WERI-Rb-1 (cell line): ENCODE data around the gene TRPM3.

Experiments used
- DNase-seq: peaks from one replicate; pipeline ENCODE4 v3.0.0-alpha.2; 2020
- H3K27ac ChIP-seq: fragments of 250-450 bp; sonication (Bioruptor Pico); 2 replicates; pipeline ENCODE4 v1.5.1; 2020; ENCODE audit warnings: mild to moderate bottlenecking, moderate library complexity
- H3K27me3 ChIP-seq: fragments of 250-450 bp; sonication (Bioruptor Pico); 2 replicates; pipeline ENCODE4 v1.5.1; 2021; ENCODE audit warnings: mild to moderate bottlenecking, low read depth, moderate library complexity; ENCODE audit not compliant: insufficient read depth, severe bottlenecking
- H3K36me3 ChIP-seq: fragments of 250-450 bp; sonication (Bioruptor Pico); 2 replicates; pipeline ENCODE4 v1.5.1; 2020; ENCODE audit warnings: mild to moderate bottlenecking, moderate library complexity
- H3K4me3 ChIP-seq: 2 replicates; pipeline ENCODE4 v1.5.1; 2011; ENCODE audit warnings: low read depth, mild to moderate bottlenecking, control low read depth, low read length
- H3K9me3 ChIP-seq: fragments of 250-450 bp; sonication (Bioruptor Pico); 2 replicates; pipeline ENCODE4 v1.5.1; 2021; ENCODE audit warnings: mild to moderate bottlenecking, moderate library complexity; ENCODE audit not compliant: severe bottlenecking
- TF ChIP-seq, protein P1 (sequence below): IDR thresholded peaks from 2 replicates; pipeline ENCODE4 v1.5.1; 2011; ENCODE audit warnings: low read depth, mild to moderate bottlenecking, control low read depth, inconsistent platforms, low read length

The TRPM3 gene

DNA sequence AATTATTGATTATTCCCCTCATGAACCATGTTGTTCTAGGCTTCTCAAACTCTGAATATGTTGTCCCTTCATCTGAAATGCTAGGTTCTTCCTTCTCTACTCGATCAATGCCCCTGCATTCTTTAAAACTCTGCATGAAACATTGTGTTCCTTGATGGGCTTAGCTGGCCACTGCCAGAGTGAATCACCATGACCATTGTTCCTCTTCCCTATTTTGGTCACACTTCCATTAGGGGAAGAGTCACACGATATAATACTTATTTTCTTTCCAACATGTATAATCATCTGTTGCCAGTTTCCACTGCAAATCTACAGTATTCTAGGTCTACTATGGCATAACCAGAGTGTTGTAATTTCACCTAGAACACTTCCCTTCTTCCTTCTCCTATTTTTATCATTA is 247.9 kb downstream of the TRPM3 start:
- H3K27ac ChIP-seq = no peak overlapping the region
- peaks cover 2% of the 10 kb centered on the region for H3K9me3 ChIP-seq
- H3K27me3 ChIP-seq = no peaks in the 10 kb centered on the region
- H3K36me3 ChIP-seq = no peaks in the 10 kb centered on the region
- DNase-seq = no peak
- TF ChIP-seq, protein P1, sequence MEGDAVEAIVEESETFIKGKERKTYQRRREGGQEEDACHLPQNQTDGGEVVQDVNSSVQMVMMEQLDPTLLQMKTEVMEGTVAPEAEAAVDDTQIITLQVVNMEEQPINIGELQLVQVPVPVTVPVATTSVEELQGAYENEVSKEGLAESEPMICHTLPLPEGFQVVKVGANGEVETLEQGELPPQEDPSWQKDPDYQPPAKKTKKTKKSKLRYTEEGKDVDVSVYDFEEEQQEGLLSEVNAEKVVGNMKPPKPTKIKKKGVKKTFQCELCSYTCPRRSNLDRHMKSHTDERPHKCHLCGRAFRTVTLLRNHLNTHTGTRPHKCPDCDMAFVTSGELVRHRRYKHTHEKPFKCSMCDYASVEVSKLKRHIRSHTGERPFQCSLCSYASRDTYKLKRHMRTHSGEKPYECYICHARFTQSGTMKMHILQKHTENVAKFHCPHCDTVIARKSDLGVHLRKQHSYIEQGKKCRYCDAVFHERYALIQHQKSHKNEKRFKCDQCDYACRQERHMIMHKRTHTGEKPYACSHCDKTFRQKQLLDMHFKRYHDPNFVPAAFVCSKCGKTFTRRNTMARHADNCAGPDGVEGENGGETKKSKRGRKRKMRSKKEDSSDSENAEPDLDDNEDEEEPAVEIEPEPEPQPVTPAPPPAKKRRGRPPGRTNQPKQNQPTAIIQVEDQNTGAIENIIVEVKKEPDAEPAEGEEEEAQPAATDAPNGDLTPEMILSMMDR = no peak
- H3K4me3 ChIP-seq = no peak overlapping the region

DNA sequence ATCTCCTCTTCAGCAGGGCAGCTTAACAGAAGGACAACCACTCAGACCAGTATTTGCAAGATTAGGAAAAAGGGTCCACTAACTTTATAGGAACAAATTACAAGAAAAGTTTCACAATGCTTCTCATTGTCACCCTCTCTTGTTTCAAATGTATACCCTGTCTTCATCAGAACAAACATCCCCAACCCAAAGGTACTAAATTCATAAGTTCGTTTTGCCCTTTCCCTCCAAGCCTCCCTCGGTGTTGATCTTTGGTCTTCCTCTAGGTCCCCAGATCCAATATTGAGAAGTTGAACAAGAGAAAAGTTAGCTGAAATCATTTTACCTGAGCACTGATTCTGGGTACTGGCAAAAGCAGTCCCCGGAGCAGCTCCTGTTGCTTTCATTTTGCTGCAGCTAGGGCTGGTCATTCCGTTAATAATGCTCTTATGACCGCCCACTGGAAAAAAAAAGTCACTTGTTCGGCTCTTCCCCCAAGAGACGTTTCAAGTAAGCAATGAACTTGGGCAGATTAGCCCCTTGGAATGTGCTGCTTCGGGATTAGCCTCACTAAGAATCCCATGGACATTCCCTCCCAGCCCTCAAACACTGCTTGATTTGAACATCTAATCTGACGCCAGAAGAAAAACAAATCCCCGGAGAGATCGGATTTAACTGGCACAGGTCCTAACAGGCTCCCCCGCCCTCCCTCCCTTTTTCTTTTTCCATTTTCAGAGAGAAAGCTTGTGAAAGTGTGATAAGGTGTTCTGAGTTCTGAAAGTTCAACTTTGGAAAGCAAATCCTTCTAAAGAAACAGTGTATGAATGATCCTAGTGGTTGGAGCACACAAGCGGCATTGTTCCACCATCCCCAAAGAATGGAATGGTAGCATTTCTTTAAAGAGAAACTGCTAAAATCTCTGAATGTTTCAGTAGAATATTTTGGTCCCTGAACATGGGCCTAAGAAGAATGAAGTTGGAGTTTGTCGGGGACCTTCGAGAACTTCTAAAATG is 252.5 kb downstream of the TRPM3 start:
- DNase-seq = peak; percentile 85
- Histone ChIP-seq H3K36me3 (no peaks in the 10 kb centered on the region), H3K27ac (no peak overlapping the region), H3K4me3 (peak overlapping the region; percentile 37), H3K9me3 (peaks cover 2% of the 10 kb centered on the region), H3K27me3 (no peaks in the 10 kb centered on the region)
- TF ChIP-seq, protein P1 = no peak

DNA sequence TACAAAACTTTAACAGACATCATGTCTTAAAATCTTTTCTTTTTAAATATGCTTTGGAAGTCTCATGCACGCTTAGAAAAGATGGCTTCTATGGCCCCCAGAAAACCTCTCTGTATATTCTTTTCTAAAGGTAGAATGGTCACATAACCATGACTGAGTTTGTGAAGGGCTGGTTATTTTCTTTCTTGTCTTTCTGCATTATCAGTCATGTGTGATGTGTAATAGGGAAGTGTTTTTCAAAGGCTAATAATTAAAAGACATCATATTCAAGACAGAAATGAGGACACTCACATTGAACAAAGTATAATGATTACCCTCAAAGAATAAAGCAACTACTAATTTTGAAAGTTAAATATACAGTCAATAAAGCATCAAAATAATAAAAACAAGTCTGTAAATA is 253.4 kb downstream of the TRPM3 start:
- H3K36me3 ChIP-seq = no peaks in the 10 kb centered on the region
- H3K9me3 ChIP-seq = peaks cover 2% of the 10 kb centered on the region
- H3K27ac ChIP-seq = no peak overlapping the region
- H3K27me3 ChIP-seq = no peaks in the 10 kb centered on the region
- TF ChIP-seq, protein P1 = no peak
- peak overlapping the region; percentile 37; the same call in 1 of the 2 replicates for H3K4me3 ChIP-seq
- no peak for DNase-seq

DNA sequence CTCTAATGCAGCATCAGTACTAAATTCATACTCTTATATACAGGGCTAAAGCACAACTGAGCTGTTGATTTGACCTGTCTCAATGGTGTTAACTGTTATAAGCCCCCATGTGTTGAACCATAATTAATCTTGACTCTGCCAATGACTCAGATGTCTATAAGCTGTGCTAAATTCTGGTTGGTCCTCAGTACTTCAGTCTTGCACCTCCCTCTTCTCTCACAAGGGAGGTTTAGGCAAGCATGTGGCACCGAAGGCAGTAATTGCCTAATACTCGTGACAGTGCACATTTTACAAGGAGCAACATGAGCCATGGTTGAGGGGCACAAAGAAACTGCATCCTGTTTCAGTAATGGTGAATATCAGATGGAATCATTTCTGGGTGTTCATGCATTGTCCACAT is 255.9 kb downstream of the TRPM3 start:
- no peaks in the 10 kb centered on the region for H3K27me3 ChIP-seq
- no peak overlapping the region for H3K4me3 ChIP-seq
- no peaks in the 10 kb centered on the region for H3K36me3 ChIP-seq
- no peak overlapping the region for H3K27ac ChIP-seq
- H3K9me3 ChIP-seq = peaks cover 2% of the 10 kb centered on the region
- DNase-seq = no peak
- TF ChIP-seq, protein P1 = no peak

DNA sequence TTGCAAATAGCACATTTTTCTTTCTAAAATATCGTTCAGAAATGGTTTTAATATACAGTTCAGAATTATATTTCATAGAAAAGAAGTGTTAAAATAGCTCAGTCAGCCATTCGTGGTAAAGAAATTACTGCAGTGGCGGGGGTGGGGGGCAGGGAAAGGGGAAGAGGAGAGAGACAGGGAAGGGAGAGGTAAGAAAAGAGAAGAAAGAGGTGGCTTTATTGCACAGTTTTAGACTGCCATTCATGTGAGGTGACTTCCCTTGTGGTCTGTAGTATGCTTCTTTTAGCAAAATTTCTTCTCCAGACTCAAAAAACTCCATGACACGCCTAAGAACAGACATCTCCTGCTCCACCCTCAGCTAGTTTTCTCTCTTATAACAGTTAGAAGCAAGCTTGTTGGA is 259.6 kb downstream of the TRPM3 start:
- H3K4me3 ChIP-seq = no peak overlapping the region
- TF ChIP-seq, protein P1 = no peak
- H3K9me3 ChIP-seq = no peaks in the 10 kb centered on the region
- no peak overlapping the region for H3K27ac ChIP-seq
- H3K36me3 ChIP-seq = no peaks in the 10 kb centered on the region
- H3K27me3 ChIP-seq = no peaks in the 10 kb centered on the region
- no peak for DNase-seq

DNA sequence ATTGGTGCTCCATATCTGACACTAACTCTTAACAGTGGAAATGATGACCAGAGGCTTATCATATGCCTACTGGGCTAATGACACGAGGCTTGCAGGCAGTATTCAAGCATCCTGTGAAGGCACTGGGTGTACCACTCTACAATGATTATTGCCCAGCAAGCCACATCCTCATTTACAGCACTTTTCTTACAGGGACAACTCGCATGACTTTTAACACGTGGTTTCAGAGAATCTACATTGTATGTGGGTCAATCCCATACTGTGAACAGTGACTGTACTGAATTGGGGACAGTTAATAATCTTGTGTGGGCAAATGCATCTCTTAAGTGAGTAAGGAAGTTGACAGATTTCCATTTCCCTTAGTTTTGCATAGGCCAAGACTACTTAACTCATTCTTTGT is 260.0 kb downstream of the TRPM3 start:
- Histone ChIP-seq H3K27me3 (no peaks in the 10 kb centered on the region), H3K4me3 (no peak overlapping the region), H3K9me3 (no peaks in the 10 kb centered on the region), H3K36me3 (no peaks in the 10 kb centered on the region), H3K27ac (no peak overlapping the region)
- TF ChIP-seq, protein P1 = no peak
- no peak for DNase-seq
